ENCODE measurements around the gene CDKN2C.
"Not testable (repeated sequence)": the region's sequence is repeated elsewhere in the genome, so short reads cannot be mapped to it uniquely, and the experiment has no call there.

- not testable (repeated sequence) for TF ChIP-seq EP300, CTCF (IDR thresholded peaks at IDR 0.05)
Observed at GRCh38 chr1:50952566-50952965, 17.5 kb upstream of the CDKN2C start.

Data from stomach (tissue), 4 donors.